CD14-positive monocyte (primary cell): ENCODE results near the gene TRIM3. TPM values are rescaled to one million over a fixed set of nuclear protein-coding genes. Genes with fewer than 3 reads are reported as not detected.

Experiments used
- DNase-seq, 3 donors: peaks; one replicate each; pipeline ENCODE4 v3.0.0-alpha.2; 2011 to 2022
- H2AFZ ChIP-seq: 2 replicates; pipeline ENCODE4 v1.6.0; 2012; ENCODE audit warnings: mild to moderate bottlenecking, low read depth, low read length, inconsistent platforms; ENCODE audit not compliant: insufficient read depth, poor library complexity, severe bottlenecking
- H3K27ac ChIP-seq, 2 donors: 1 replicate in 1 of 2; 2 replicates in 1 of 2; pipeline ENCODE4 v1.5.1; 2012 to 2013; ENCODE audit warnings: low read length in 2 of 2, control low read depth in 1 of 2, inconsistent platforms in 1 of 2, low read depth in 1 of 2, mild to moderate bottlenecking in 1 of 2
- H3K27me3 ChIP-seq, 2 donors: one replicate each; pipeline versions ENCODE4 v1.6.0 to v1.6.1; 2011 to 2013; ENCODE audit warnings: low read length in 2 of 2; ENCODE audit not compliant: control insufficient read depth in 2 of 2, insufficient read depth in 2 of 2
- H3K36me3 ChIP-seq, 2 donors: replicated peaks in 1 of 2; 1 replicate in 1 of 2; 2 replicates in 1 of 2; pipeline versions ENCODE4 v1.5.1 to v1.6.1; 2012 to 2013; ENCODE audit warnings: low read length in 2 of 2, control low read depth in 1 of 2, inconsistent platforms in 1 of 2, mild to moderate bottlenecking in 1 of 2; ENCODE audit not compliant: insufficient read depth in 2 of 2, control insufficient read depth in 1 of 2
- H3K4me1 ChIP-seq, 2 donors: 1 replicate in 1 of 2; 2 replicates in 1 of 2; pipeline versions ENCODE4 v1.5.1 to v1.6.1; 2012 to 2013; ENCODE audit warnings: low read length in 2 of 2, control low read depth in 1 of 2, inconsistent platforms in 1 of 2, mild to moderate bottlenecking in 1 of 2, moderate library complexity in 1 of 2; ENCODE audit not compliant: insufficient read depth in 2 of 2, control insufficient read depth in 1 of 2
- H3K4me2 ChIP-seq: replicated peaks from 2 replicates; pipeline ENCODE3; 2012; ENCODE audit warnings: low read length, moderate library complexity, mild to moderate bottlenecking; ENCODE audit not compliant: poor library complexity, severe bottlenecking; ENCODE audit errors: extremely low read depth
- H3K4me3 ChIP-seq, 3 experiments: fragments of 200-600 bp in 1 of 3; sonication (generic) in 1 of 3; replicated peaks in 1 of 3; 1 replicate in 2 of 3; 2 replicates in 1 of 3; pipeline ENCODE4 v1.5.1; 2011 to 2013; ENCODE audit warnings: low read length in 3 of 3, mild to moderate bottlenecking in 3 of 3, control low read depth in 2 of 3, low read depth in 2 of 3, inconsistent platforms in 1 of 3, moderate library complexity in 1 of 3
- H3K79me2 ChIP-seq: 2 replicates; pipeline ENCODE4 v1.6.0; 2012; ENCODE audit warnings: mild to moderate bottlenecking, control low read depth, inconsistent platforms, low read length, moderate library complexity; ENCODE audit not compliant: insufficient read depth
- H3K9ac ChIP-seq: 2 replicates; pipeline ENCODE4 v1.6.0; 2017; ENCODE audit warnings: low read length, mild to moderate bottlenecking; ENCODE audit not compliant: insufficient read depth, poor library complexity, severe bottlenecking
- H3K9me3 ChIP-seq, 2 donors: replicated peaks in 1 of 2; 1 replicate in 1 of 2; 2 replicates in 1 of 2; pipeline versions ENCODE4 v1.5.1 to v1.6.1; 2012 to 2013; ENCODE audit warnings: low read length in 2 of 2, control low read depth in 1 of 2; ENCODE audit not compliant: control insufficient read depth in 1 of 2, insufficient read depth in 1 of 2
- H4K20me1 ChIP-seq: 2 replicates; pipeline ENCODE4 v1.6.0; 2012; ENCODE audit warnings: mild to moderate bottlenecking, low read length, control low read depth, moderate library complexity; ENCODE audit not compliant: insufficient read depth
- H3K27ac Mint-ChIP-seq, 7 donors: one replicate each; pipeline ENCODE4 v1.8.0; 2020; ENCODE audit warnings: mild to moderate bottlenecking in 7 of 7, mixed read lengths in 7 of 7, moderate library complexity in 6 of 7, inconsistent platforms in 2 of 7
- H3K27me3 Mint-ChIP-seq, 3 donors: one replicate each; pipeline ENCODE4 v1.8.0; 2021 to 2022; ENCODE audit warnings: low read depth in 3 of 3, mild to moderate bottlenecking in 3 of 3, mixed read lengths in 3 of 3, moderate library complexity in 3 of 3, inconsistent platforms in 1 of 3
- H3K36me3 Mint-ChIP-seq, 2 donors: one replicate each; pipeline ENCODE4 v1.8.0; 2020; ENCODE audit warnings: mixed read lengths in 2 of 2, inconsistent platforms in 1 of 2, mild to moderate bottlenecking in 1 of 2
- H3K4me1 Mint-ChIP-seq: one replicate; pipeline ENCODE4 v1.8.0; 2020; ENCODE audit warnings: mild to moderate bottlenecking, mixed read lengths
- H3K4me3 Mint-ChIP-seq, 2 donors: one replicate each; pipeline ENCODE4 v1.8.0; 2020; ENCODE audit warnings: mild to moderate bottlenecking in 2 of 2, mixed read lengths in 2 of 2, moderate library complexity in 1 of 2
- H3K9me3 Mint-ChIP-seq, 7 donors: one replicate each; pipeline ENCODE4 v1.8.0; 2020 to 2022; ENCODE audit warnings: mixed read lengths in 7 of 7, mild to moderate bottlenecking in 6 of 7, moderate library complexity in 6 of 7, inconsistent platforms in 2 of 7
- WGBS: methylation state at CpG from one replicate; pipeline ENCODE4 v1.1.5; 2013; ENCODE audit warnings: missing lambda C conversion rate; ENCODE audit not compliant: insufficient coverage; 5-methylcytosine and 5-hydroxymethylcytosine counted together
- intact Hi-C, 2 donors: fragments of 100-400 bp; cut with micrococcal nuclease; formaldehyde crosslinking; loops; one replicate each; pipeline versions ENCODE4 v1.15.0 to v1.15.1; 2023
- polyA plus RNA-seq, 3 donors: library from polyadenylated mRNA; depleted of rRNA in 1 of 3; unstranded in 2 of 3; stranded (reverse) in 1 of 3; fragments of 300-500 nt in 2 of 3; fragments of >200 nt in 1 of 3; fragmentation: Illumina TruSeq in 2 of 3; gene quantifications; 1 replicate in 2 of 3; 2 replicates in 1 of 3; pipeline ENCODE4 v1.2.3, GENCODE V29; 2012 to 2021
- TF ChIP-seq, protein P1 (sequence below): fragments of 200-600 bp; IDR thresholded peaks from one replicate; pipeline ENCODE4 v1.8.0; 2022; ENCODE audit warnings: antibody characterized with exemption, mild to moderate bottlenecking

Gene TRIM3
- polyA plus RNA-seq, 3 donors = 1.7 to 36.2 (median 3.3) TPM

DNA sequence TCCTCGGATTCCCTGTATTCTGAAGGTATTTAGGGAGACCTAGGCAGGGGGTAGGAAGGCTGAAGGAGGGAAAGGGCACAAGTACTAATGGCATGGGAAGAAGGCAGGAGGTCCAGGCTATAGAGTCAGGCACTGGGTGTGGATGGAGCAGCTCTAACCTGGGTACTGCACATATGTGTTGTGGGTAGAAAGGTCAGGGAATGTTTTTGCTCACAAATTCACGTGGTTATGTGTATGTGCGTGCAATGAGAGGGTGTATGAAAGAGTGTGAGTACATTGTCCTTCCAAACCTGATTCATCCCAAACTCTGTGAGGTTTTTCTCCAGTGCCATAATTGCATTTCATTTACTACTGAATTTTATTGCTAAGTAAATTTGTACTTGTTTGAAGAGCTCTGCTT, 46.5 kb upstream of the TRIM3 start:
- no peaks in the 10 kb centered on the region for H3K27me3 ChIP-seq
- H3K36me3 ChIP-seq = peaks cover 11 to 38% of the 10 kb centered on the region in 2 donors
- no peaks in the 10 kb centered on the region for H3K9me3 ChIP-seq
- H3K79me2 ChIP-seq = no peaks in the 10 kb centered on the region
- Mint-ChIP-seq H3K4me3 (no peak overlapping the region), H3K4me1 (no peaks in the 10 kb centered on the region), H3K27me3 (peaks cover 0 to 3% (median 0%) of the 10 kb centered on the region in 3 donors), H3K9me3 (peaks cover 0 to 1% (median 0%) of the 10 kb centered on the region in 7 donors), H3K27ac (peak overlapping the region in 1 of 7 donors; percentile 10), H3K36me3 (peaks cover 45 to 52% of the 10 kb centered on the region in 2 donors)
- H3K9ac ChIP-seq = no peak overlapping the region
- H4K20me1 ChIP-seq = no peaks in the 10 kb centered on the region
- intact Hi-C loops = no loop called here
- no peaks in the 10 kb centered on the region for H3K4me1 ChIP-seq
- TF ChIP-seq, protein P1, sequence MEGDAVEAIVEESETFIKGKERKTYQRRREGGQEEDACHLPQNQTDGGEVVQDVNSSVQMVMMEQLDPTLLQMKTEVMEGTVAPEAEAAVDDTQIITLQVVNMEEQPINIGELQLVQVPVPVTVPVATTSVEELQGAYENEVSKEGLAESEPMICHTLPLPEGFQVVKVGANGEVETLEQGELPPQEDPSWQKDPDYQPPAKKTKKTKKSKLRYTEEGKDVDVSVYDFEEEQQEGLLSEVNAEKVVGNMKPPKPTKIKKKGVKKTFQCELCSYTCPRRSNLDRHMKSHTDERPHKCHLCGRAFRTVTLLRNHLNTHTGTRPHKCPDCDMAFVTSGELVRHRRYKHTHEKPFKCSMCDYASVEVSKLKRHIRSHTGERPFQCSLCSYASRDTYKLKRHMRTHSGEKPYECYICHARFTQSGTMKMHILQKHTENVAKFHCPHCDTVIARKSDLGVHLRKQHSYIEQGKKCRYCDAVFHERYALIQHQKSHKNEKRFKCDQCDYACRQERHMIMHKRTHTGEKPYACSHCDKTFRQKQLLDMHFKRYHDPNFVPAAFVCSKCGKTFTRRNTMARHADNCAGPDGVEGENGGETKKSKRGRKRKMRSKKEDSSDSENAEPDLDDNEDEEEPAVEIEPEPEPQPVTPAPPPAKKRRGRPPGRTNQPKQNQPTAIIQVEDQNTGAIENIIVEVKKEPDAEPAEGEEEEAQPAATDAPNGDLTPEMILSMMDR = no peak
- no peak overlapping the region for H2AFZ ChIP-seq
- 100% methylated on average over 1 of the region's 3 CpGs for WGBS
- DNase-seq = no peak
- no peak overlapping the region for H3K4me2 ChIP-seq
- H3K27ac ChIP-seq = no peak overlapping the region
- H3K4me3 ChIP-seq = no peak overlapping the region

GRCh38 chr11:6516865-6517264, 43.1 kb upstream of the TRIM3 start:
- H4K20me1 ChIP-seq = no peaks in the 10 kb centered on the region
- Mint-ChIP-seq H3K4me1 (no peaks in the 10 kb centered on the region), H3K27ac (no peak overlapping the region), H3K36me3 (peaks cover 52 to 72% of the 10 kb centered on the region in 2 donors), H3K9me3 (peaks cover 2 to 13% (median 7%) of the 10 kb centered on the region in 7 donors), H3K4me3 (no peak overlapping the region), H3K27me3 (peaks cover 0 to 3% (median 0%) of the 10 kb centered on the region in 3 donors)
- peaks cover 19 to 63% of the 10 kb centered on the region in 2 donors for H3K36me3 ChIP-seq
- no peak overlapping the region for H2AFZ ChIP-seq
- no peak overlapping the region for H3K27ac ChIP-seq
- no peaks in the 10 kb centered on the region for H3K27me3 ChIP-seq
- DNase-seq = no peak
- no peaks in the 10 kb centered on the region for H3K4me1 ChIP-seq
- H3K79me2 ChIP-seq = no peaks in the 10 kb centered on the region
- no peaks in the 10 kb centered on the region for H3K9me3 ChIP-seq
- H3K4me2 ChIP-seq = no peak overlapping the region
- no peak overlapping the region for H3K4me3 ChIP-seq
- H3K9ac ChIP-seq = no peak overlapping the region
- TF ChIP-seq, protein P1 = no peak
- intact Hi-C loops = no loop called here
